ENCODE measurements around the gene GLCCI1.
A peak's percentile ranks its signal among the peaks of the same experiment; 100 is the strongest.
"Not testable (repeated sequence)": the region's sequence is repeated elsewhere in the genome, so short reads cannot be mapped to it uniquely, and the experiment has no call there.

GLCCI1 gene

GRCh38 chr7:8056439-8056838, 87.8 kb downstream of the GLCCI1 start:
- DNase-seq, result peak; percentile 11

DNA sequence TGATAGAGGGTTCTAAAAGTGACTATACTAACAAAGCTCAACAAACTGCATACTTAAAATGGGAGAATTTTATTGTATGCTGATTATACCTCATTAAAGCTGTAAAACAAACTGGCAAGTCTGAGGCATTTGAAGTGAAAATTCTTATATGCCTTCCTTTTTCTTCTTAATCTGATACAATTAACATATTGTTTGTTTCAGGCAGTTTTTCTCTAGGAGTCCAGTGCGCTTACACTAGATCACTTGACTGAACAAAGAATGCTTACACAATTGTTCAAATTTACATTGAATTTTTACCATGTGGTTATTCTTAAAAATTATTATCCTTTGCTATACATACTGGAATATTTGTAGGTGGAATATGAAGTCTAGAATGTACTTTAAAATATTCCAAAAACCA, 89.0 kb downstream of the GLCCI1 start:
- no peak for DNase-seq

DNA sequence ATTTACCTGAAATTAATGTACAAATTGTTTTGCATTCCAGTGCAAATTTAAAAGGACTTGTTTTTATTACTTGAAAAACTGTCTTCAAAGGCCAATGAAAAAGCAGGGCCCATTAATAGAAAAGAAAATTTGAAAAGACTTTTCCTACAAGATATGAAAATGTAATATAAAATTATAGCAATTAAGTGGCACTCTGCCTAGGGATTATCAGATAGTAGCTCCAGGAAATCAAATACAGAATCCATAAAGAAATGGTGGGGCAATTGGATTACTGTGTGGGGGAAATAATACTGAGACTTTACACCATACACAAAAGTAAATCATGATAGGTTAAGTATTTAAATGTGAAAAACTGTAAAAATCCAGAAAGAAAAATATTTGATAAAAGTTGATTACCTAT, 89.7 kb downstream of the GLCCI1 start:
- DNase-seq, result no peak

DNA sequence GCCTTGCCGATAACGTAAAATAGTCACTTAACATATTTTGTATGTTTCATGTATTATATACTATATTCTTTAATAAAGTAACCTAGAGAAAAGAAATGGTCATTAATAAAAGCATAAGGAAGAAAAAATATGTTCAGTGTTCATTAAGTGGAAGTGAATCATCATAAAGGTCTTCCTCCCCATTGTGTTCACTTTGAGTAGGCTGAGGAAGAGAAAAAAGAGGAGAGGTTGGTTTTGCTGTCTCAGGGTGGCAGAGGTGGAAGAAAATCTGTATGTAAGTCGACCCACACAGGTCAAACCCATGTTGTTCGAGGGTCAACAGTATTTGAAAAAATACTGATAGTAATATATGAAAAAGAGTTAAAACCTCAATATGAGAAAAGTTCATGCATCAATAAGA, 90.3 kb downstream of the GLCCI1 start:
- no peak for DNase-seq

DNA sequence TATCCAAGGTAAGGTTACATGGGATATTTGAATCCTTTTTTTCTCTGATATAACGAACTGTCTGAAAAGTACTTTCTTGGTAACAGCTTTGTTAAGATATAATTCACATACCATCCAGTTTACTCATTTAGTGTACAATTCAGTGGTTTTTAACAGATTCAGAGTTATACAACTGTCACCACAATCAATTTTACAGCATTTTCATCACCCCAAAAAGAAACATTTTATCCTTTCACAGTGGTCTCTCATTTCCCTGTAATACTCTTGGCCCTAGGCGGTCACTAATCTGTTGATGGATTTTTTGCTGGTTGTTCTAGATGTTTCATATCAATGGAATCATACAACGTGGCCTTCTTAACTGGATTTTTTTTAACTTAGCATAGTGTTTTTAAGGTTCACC, 91.6 kb downstream of the GLCCI1 start:
- peak; percentile 36 for DNase-seq

GRCh38 chr7:8063300-8063699, 94.7 kb downstream of the GLCCI1 start:
- not testable (repeated sequence) for DNase-seq

DNA sequence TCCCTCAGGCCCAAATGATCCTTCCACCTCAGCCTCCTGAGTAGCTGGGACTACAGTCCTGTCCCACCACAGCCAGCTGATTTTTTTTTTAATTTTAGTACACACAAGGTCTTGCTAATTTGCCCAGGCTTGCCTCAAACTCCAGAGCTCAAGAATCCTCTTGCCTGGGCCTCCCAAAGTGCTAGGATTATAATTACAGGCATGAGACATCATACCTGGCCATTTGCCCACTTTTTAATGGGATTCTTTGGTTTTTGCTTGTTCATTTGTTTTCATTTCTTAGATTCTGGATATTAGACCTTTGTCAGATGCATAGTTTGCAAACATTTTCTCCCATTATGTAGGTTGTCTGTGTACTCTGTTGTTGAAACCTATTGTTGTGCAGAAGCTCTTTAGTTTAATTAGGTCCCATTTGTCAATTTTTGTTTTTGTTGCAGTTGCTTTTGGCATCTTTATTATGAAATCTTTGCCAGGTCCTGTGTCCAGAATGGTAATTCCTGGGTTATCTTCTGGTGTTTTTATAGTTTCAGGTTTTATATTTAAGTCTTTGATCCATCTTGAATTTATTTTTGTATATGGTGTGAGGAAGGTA, 95.2 kb downstream of the GLCCI1 start:
- peak; percentile 46 for DNase-seq

DNA sequence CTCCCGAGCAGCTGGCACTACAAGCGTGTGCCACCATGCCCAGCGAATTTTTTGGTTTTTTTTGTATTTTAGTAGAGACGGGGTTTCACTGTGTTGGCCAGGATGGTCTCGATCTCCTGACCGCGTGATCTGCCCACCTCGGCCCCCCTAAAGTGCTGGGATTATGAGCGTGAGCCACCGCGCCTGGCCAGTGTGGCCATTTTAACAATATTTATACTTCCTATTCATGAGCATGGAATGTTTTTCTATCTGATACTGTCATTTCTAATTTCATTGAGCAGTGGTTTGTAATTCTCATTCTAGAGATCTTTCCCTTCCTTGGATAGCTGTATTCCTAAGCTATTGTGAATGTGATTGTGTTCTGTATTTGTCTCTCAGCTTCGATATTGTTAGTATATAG, 96.2 kb downstream of the GLCCI1 start:
- no peak for DNase-seq

- DNase-seq, result peak; percentile 78
Measured at GRCh38 chr7:8065356-8065813, 96.8 kb downstream of the GLCCI1 start.

GRCh38 chr7:8068892-8069686, 100.5 kb downstream of the GLCCI1 start:
- DNase-seq, result no peak

DNA sequence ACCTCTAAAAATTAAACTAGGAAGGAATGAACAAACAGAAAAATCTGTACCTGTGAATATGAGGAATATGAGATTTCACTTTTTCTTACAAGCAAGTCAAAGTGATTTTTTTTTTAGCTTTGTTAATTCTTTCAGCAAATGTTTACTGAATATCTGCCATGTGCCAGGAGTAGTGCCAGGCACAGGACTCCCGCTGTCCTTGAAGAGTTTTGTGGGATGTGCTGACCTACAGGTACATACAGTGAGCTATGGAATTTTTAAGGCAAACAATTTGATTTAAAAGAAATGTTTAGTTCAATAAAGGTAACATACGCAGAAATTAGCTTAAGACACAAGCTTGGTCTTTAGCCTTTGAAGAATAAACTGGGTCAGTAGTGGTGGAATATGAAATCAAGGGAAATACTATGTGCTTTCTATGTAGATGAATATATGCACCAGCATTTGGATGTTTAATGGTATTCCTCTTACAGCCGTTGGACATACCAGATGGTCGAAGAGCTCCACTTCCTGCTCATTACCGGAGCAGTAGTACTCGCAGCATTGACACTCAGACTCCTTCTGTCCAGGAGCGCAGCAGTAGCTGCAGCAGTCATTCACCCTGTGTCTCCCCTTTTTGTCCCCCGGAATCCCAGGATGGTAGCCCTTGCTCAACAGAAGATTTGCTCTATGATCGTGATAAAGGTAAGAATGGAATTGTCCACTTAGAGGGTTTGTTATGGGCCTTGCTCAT, 102.0 kb downstream of the GLCCI1 start:
- no peak for DNase-seq

- no peak for DNase-seq
Measured at GRCh38 chr7:8078418-8078817, 109.8 kb downstream of the GLCCI1 start.

- DNase-seq, result no peak
Measured at GRCh38 chr7:8082762-8083161, 114.2 kb downstream of the GLCCI1 start.

DNA sequence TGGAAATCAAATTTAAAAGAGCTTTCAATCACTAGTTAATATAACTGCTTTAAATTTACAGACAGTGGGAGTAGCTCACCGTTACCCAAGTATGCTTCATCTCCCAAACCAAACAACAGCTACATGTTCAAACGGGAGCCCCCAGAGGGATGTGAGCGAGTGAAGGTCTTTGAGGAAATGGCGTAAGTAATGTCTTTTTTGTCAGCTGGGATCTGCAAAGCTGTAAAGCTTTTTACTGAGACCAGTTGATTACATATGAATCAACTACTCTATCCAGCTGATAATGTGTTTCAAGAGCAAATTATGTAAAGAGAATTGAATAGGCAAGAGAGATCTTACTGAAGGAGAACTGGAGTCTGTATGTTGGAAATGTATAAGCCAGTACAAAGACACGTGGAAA, 116.2 kb downstream of the GLCCI1 start:
- DNase-seq, result no peak

- no peak for DNase-seq
Measured at GRCh38 chr7:8085420-8085819, 116.8 kb downstream of the GLCCI1 start.

DNA sequence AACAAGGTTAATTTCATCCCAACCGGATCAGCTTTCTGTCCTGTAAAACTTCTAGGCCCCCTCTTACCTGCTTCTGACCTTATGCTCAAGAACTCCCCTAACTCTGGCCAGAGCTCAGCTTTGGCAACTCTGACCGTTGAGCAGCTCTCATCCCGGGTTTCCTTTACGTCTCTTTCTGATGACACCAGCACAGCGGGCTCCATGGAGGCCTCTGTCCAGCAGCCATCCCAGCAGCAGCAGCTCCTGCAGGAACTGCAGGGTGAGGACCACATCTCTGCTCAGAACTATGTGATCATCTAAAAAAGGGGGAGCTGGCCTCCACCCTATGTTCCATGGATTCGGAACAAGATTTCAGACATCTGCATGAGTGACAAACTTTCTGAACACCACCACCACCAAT, 117.6 kb downstream of the GLCCI1 start:
- no peak for DNase-seq

DNA sequence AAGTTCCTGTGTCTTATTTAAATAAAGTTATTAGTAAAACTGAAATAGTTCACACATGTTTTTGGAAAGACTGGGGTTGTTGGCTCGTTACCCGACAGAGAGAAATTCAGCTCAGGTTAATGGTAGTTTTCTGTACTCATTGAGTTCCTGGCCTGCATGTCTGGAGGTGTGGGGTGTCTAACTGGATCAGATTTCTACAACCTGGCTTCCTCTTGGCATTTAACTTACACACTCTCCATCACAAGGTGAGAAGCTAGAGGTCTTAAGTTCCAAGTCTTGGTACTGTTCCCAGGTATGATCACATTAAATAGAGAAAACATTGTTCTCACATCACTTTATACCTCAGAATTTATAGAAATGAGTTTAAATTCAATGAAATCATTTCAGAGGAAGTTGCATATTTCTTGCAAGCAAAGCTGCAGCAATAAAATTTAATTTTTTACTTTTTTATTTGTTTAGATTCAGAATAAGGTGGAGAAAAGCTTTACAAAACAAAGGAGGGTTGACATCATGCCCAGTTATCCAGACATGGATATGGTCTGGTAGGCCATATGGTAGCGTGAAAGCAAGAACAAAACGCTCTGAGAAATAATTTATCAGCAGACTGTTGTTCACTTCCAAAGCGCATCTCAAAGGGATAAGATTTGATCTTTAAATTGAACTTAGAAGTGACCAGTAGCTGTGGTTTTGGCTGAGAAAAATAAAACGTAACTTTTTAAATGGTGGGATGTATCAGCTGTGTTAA, 120.6 kb downstream of the GLCCI1 start:
- no peak for DNase-seq

DNA sequence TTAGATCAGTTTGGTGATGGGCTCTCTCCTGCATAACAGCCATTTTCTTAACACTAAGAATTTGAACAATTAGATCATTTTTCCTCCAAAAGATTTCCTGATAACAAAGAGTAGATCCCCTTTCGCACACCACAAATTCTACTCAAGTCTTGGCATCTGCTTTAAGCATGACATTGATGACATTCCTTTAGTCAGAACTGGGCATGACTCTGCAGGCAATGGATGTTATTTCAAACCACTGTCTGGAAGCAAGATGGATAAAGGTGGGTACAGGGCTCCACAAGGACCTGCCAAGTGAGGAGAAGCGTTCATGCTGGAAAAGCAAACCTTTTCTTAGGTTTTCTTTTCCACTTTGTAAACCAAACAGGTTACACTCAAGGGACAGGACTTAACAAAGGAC, 123.5 kb downstream of the GLCCI1 start:
- DNase-seq, result no peak

DNA sequence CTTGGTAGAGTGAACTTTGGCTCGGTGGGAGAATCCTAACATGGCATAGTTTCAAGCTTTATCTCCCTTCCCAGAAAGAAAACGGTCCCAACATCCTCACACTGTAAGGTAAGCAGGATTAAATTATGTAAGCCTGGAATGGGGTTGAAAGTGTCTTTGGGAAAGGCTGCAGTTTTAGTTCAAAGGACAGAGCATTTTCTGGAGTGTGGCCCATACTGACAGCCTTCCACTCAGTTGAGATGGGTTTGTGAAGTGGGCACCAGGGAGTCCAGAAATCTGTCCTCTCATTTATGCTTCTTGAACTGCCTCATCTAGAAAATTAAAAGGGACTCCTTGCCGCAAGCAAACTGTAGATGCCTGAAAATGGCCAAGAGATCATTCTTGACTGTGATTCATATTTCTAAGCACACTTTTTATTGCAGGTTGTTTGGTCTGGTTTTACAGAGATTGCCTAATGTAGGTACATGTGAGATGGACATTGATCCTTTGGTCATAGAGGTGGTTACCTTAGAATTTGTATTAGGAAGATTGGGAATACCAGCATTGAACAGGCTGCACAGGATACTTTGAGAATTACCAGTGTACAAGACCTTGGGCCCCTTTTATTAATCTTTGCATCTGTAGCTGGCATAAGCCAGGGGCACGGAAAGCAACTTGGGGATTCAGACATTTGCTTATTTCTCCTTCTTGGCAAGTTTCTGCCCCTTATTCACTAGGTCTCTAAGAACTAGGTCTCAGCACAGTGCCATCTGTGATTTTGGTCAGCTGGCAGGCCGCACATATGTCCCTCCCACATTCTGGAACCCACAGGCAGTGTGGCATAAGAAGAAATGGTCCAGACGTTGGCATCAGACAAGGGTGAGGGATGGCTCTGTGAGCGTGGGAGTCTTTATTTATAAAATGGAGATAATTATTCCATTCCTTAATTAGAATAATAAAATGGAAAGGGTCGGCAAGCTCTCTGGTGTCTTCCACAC, 125.9 kb downstream of the GLCCI1 start:
- DNase-seq, result no peak

DNA sequence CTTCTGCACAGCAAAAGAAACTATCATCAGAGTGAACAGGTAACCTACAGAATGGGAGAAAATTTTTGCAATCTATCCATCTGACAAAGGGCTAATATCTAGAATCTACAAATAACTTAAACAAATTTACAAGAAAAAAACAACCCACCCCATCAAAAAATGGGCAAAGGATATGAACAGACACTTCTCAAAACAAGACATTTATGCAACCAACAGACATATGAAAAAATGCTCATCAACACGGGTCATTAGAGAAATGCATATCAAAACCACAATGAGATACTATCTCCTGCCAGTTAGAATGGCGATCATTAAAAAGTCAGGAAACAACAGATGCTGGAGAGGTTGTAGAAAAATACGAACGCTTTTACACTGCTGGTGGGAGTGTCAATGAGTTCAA, 132.7 kb downstream of the GLCCI1 start:
- DNase-seq, result not testable (repeated sequence)

DNA sequence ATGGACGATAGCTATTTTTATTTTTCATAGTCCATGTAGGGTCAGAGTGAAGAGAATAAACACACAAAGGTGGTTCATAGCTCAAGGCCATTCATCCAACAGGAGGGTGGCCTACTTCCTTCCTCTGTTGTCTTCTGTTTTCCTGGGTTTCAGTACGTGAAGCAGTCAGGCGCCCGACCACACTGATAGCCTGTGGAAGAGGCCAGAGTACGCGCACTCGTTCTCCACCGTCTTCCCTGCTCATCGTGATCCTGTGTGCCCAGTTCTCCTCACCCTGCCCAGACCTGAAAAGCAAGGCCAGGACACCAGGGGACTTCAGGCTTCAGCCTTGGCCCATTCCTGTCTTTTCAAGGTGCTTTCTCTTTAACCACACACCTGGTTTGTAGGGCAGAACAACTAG, 134.7 kb downstream of the GLCCI1 start:
- no peak for DNase-seq

Data from fibroblast of skin of right quadriceps (primary cell).